GM12864 (cell line): ENCODE results near the gene TMEM119.

Experiments
- DNase-seq: peaks from one replicate; pipeline ENCODE4 v3.0.0-alpha.2; 2011; ENCODE audit warnings: low read depth
- H3K4me3 ChIP-seq: 2 replicates; pipeline ENCODE4 v1.5.1; 2011; ENCODE audit warnings: mild to moderate bottlenecking, low read depth, low read length, control low read depth
- TF ChIP-seq, protein P1 (sequence below): IDR thresholded peaks from 2 replicates; pipeline ENCODE4 v1.5.1; 2011; ENCODE audit warnings: low read depth, mild to moderate bottlenecking, moderate library complexity, low read length, control low read depth, inconsistent platforms; ENCODE audit errors: missing control alignments

Gene TMEM119

DNA sequence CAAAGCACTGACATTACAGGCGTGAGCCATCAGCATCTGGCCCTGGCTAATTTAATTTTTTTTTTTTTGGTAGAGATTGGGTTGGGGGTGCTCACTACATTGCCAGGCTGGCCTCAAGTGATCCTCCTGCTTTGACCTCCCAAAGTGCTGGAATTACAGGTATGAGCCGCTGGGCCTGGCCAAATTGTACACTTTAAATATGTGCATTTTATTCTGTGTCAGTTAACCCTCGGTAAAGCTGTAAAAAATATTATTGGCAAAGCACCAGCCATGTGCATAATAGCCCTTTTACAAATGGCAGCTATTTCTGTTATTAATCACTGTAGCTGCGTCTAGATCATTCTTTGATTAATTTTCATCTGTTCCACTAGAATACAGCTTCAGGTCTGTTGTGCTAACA is 12.0 kb downstream of the TMEM119 start:
- TF ChIP-seq, protein P1, sequence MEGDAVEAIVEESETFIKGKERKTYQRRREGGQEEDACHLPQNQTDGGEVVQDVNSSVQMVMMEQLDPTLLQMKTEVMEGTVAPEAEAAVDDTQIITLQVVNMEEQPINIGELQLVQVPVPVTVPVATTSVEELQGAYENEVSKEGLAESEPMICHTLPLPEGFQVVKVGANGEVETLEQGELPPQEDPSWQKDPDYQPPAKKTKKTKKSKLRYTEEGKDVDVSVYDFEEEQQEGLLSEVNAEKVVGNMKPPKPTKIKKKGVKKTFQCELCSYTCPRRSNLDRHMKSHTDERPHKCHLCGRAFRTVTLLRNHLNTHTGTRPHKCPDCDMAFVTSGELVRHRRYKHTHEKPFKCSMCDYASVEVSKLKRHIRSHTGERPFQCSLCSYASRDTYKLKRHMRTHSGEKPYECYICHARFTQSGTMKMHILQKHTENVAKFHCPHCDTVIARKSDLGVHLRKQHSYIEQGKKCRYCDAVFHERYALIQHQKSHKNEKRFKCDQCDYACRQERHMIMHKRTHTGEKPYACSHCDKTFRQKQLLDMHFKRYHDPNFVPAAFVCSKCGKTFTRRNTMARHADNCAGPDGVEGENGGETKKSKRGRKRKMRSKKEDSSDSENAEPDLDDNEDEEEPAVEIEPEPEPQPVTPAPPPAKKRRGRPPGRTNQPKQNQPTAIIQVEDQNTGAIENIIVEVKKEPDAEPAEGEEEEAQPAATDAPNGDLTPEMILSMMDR: no peak
- no peak overlapping the region for H3K4me3 ChIP-seq
- no peak for DNase-seq

DNA sequence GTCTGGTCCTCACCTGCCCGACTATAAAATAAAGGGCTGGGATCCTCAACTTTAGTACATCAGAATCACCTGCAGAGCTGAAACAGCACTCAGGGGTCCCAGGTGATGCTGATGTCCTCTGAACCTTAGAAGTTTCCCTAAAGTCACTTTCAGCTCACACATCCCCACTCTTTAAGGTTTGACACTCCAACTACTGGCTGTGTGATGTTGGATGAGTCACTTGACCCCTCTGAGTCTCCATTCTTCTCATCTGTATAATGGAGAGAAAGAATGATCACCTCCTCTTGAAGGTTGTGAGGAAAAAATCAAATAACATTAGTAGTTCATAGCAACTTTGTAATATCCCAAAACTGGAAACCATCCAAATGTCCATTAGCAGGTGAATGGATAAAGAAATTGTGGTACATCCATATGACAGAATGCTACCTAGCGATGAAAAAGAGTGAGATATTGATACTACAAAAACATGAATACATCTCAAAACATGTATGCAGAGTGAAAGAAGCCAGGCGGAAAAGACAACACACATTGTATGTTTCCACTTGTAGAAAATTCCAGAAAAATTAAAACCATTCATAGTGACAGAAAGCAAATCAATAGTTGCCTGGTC is 13.3 kb downstream of the TMEM119 start:
- H3K4me3 ChIP-seq: no peak overlapping the region
- DNase-seq: no peak
- TF ChIP-seq, protein P1: no peak

DNA sequence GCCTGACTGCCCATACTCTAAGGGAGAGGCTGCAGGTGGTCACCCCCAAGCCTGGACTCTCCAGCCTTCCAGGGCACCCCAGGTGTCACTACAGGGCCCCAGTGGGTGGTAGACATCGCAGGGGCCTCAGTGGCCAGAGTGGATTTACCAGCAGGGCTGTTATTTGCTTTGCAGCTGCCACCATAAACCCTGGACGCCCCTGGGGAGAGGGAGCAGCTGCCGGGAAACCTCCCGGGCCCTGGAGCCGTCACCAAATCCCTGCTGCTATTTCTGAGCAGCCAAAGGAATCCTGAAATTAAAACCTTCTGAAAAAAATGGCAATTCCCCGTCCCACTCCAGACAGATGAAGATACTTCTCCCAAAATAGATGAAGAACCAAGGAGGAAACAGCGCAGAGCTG is 13.9 kb downstream of the TMEM119 start:
- TF ChIP-seq, protein P1: no peak
- no peak overlapping the region for H3K4me3 ChIP-seq
- no peak for DNase-seq

DNA sequence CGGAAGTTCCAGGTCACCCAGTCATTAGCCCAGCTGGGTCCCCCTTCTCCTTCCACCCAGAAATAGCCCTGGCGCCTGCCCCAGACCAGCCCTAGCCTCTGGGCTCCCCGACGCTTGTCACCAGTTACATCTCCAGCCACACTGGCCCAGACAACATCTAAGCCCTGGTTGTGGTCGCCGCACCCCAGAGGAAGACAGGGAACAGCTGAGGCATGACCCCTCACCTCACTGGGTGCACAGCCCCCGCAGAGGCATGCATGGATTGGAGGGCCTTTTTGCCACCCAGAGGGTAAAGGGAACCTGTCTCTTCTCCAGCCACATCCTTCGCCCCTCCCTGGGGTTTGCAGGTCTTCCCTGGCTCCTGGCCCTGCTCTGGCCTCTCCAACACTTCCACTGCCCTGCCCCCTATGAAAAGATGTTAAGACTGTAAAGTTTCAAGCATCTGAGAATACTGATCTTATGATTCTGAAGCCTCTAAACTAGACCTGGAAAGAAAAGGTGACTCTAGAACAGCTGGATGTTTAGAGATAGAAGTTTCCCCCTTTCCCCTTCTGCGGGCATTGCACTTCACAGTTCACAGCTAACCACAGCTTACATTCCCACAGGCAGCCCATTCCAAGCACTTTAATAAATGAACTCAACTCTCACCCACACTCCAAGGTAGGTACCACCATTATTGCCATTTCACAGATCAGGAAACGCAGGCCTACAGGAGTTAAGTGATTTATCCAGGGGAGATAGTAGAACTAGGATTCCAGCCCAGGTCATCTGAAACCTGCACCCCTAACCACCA is 14.7 kb downstream of the TMEM119 start:
- TF ChIP-seq, protein P1: no peak

DNA sequence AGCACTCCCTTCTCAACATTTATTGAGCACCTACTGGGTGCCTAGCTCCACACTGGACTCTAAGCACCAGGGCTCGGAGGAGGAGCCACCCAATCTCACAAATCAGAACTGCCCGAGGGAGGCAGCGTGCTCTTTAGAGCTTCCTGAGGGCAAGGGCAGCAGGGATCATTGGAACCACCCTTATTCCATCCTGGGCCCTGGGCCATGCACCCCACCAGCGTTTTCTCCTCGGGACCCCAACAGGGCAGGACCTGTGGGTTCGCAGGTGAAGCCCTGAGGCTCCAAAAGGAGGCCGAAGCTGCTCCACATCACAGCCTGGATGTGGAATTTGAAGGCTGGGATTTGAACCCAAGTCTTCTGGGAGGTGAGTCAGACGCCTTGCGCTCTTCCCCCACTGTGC is 15.4 kb downstream of the TMEM119 start:
- no peak for DNase-seq
- TF ChIP-seq, protein P1: no peak
- no peak overlapping the region for H3K4me3 ChIP-seq

More for the DNA sequence above, 14.7 kb downstream of the TMEM119 start:
- no peak overlapping the region for H3K4me3 ChIP-seq
- no peak for DNase-seq

DNA sequence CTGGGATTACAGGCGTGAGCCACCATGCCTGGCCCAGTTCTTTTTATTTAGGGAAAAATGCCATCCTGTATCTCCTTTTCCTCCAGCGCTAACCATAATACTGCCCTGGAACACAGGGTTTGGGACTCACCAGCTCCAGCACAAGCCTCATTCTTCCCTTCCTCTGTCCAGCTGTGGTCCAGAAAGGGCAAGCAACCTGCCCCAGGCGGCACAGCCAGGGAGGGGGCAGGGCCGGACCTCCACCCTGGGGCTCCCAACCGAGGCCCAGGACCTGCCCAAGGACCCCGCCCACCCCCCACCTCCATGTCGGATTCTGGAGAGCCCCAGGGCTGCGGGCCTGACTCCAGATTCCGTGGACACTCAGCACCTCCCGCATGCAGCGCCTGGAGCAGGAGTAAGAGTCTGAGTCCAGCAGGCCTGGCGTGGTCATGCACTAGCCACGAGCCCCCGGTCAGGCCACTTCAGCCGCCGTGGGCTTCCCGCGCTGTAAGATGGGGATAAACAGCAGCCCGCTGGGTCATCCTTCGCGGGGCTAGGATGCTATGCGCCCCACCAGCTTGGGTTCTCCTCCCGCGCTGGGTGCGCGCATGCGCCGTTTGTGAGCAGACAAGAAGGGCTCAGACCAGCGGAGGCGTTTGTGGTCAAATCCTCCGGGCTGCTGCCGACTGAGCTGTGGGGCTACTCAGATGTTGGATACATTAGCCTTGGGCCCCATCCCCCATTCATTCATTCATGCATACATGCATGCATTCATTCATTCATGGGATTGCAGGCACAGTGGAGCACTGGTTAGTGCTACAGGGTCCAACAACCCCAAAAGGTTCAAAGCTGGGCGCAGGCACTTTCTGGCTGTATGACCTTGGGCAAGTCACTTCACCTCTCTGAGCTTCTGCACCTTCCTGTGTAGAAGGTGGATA is 16.3 kb downstream of the TMEM119 start:
- TF ChIP-seq, protein P1: no peak
- H3K4me3 ChIP-seq: no peak overlapping the region
- no peak for DNase-seq
